IMR-90 (cell line): ENCODE data around the gene C16orf87. TPM values are rescaled to one million over a fixed set of nuclear protein-coding genes. Genes with fewer than 3 reads are reported as not detected.

Source experiments
- ATAC-seq: fragments of 200-7000 bp; cut with Tn5 transposase; 2 replicates; pipeline ENCODE4 v1.9.1; 2020; ENCODE audit warnings: low read depth, mild to moderate bottlenecking, moderate library complexity
- Bru-seq: library from RNA; stranded (reverse); fragments of 400-500 nt; gene quantifications from one replicate; lab custom pipeline; 2021; lab: Mats Ljungman, UMichigan
- BruChase-seq, 2 experiments: library from RNA; stranded (reverse); fragments of 400-500 nt; gene quantifications; one replicate each; lab custom pipeline; 2021; lab: Mats Ljungman, UMichigan
- BruUV-seq: library from RNA; stranded (reverse); fragments of 400-500 nt; replicated peaks from 2 replicates; lab custom pipeline; 2021; lab: Mats Ljungman, UMichigan
- CTCF ChIA-PET: fragments of 300-600 bp; formaldehyde crosslinking; extraction: SDS; loops from one replicate; lab custom pipeline; 2021; ENCODE audit warnings: antibody characterized with exemption; lab: Yijun Ruan, JAX
- POLR2A ChIA-PET: fragments of 300-600 bp; sonication (Branson Sonifier 250); formaldehyde crosslinking; loops from one replicate; lab custom pipeline; 2022; ENCODE audit warnings: antibody characterized with exemption; ENCODE audit not compliant: unreplicated experiment; lab: Charles Lee
- DNase-seq: peaks from one replicate; pipeline ENCODE4 v3.0.0; 2013
- H2AFZ ChIP-seq: replicated peaks from 2 replicates; pipeline ENCODE3; 2013; ENCODE audit warnings: low read length, mild to moderate bottlenecking; ENCODE audit not compliant: poor library complexity
- H2AK5ac ChIP-seq: 2 replicates; pipeline ENCODE4 v1.6.1; 2013; ENCODE audit warnings: low read depth, low read length, inconsistent platforms
- H2AK9ac ChIP-seq: replicated peaks from 2 replicates; pipeline ENCODE3; 2013; ENCODE audit warnings: mild to moderate bottlenecking, low read depth, low read length, moderate library complexity; ENCODE audit not compliant: poor library complexity
- H2BK120ac ChIP-seq: 2 replicates; pipeline ENCODE4 v1.6.1; 2013; ENCODE audit warnings: low read depth, low read length, inconsistent platforms
- H2BK15ac ChIP-seq: 3 replicates; pipeline ENCODE4 v1.6.1; 2013; ENCODE audit warnings: low read depth, low read length, inconsistent platforms
- H2BK20ac ChIP-seq: 2 replicates; pipeline ENCODE4 v1.6.1; 2013; ENCODE audit warnings: low read depth, mild to moderate bottlenecking, inconsistent platforms, low read length, moderate library complexity
- H2BK5ac ChIP-seq: 2 replicates; pipeline ENCODE4 v1.6.1; 2013; ENCODE audit warnings: mild to moderate bottlenecking, low read depth, low read length, inconsistent platforms; ENCODE audit not compliant: poor library complexity, severe bottlenecking
- H3K14ac ChIP-seq: replicated peaks from 2 replicates; pipeline ENCODE4 v1.6.1; 2013; ENCODE audit warnings: low read depth, low read length, inconsistent platforms
- H3K18ac ChIP-seq: 2 replicates; pipeline ENCODE4 v1.6.1; 2013; ENCODE audit warnings: low read depth, low read length, control low read depth
- H3K23ac ChIP-seq: 2 replicates; pipeline ENCODE4 v1.6.1; 2013; ENCODE audit warnings: low read depth, low read length, inconsistent platforms
- H3K27ac ChIP-seq: 2 replicates; pipeline ENCODE4 v1.5.1; 2013; ENCODE audit warnings: mild to moderate bottlenecking, control low read depth, low read length; ENCODE audit not compliant: insufficient read depth
- H3K27me3 ChIP-seq: 2 replicates; pipeline ENCODE4 v1.6.1; 2013; ENCODE audit warnings: low read length; ENCODE audit not compliant: control insufficient read depth, insufficient read depth
- H3K36me3 ChIP-seq: 2 replicates; pipeline ENCODE4 v1.6.1; 2013; ENCODE audit warnings: low read length, mixed read lengths; ENCODE audit not compliant: control insufficient read depth, insufficient read depth
- H3K4ac ChIP-seq: 2 replicates; pipeline ENCODE4 v1.6.1; 2013; ENCODE audit warnings: low read depth, low read length, inconsistent platforms
- H3K4me1 ChIP-seq: 2 replicates; pipeline ENCODE4 v1.6.1; 2013; ENCODE audit warnings: low read length, mixed read lengths; ENCODE audit not compliant: control insufficient read depth, insufficient read depth
- H3K4me2 ChIP-seq: 2 replicates; pipeline ENCODE4 v1.6.1; 2013; ENCODE audit warnings: low read depth, mild to moderate bottlenecking, control low read depth, low read length, moderate library complexity
- H3K4me3 ChIP-seq: 2 replicates; pipeline ENCODE4 v1.5.1; 2013; ENCODE audit warnings: low read depth, mild to moderate bottlenecking, control low read depth, low read length, moderate library complexity; ENCODE audit not compliant: insufficient read depth
- H3K56ac ChIP-seq: 2 replicates; pipeline ENCODE4 v1.6.1; 2013; ENCODE audit warnings: low read length, inconsistent platforms; ENCODE audit not compliant: insufficient read depth; ENCODE audit errors: extremely low read depth
- H3K79me1 ChIP-seq, 2 experiments: 2 replicates each; pipeline ENCODE4 v1.6.1; 2013; ENCODE audit warnings: low read length in 2 of 2, inconsistent platforms in 1 of 2, low read depth in 1 of 2
- H3K9ac ChIP-seq: 2 replicates; pipeline ENCODE4 v1.6.1; 2013; ENCODE audit warnings: low read depth, low read length, control low read depth
- H3K9me1 ChIP-seq: 2 replicates; pipeline ENCODE4 v1.6.1; 2013; ENCODE audit warnings: low read length, inconsistent platforms; ENCODE audit not compliant: insufficient read depth
- H3K9me3 ChIP-seq: 2 replicates; pipeline ENCODE4 v1.6.1; 2013; ENCODE audit warnings: low read length; ENCODE audit not compliant: control insufficient read depth, insufficient read depth
- H4K20me1 ChIP-seq: 2 replicates; pipeline ENCODE4 v1.6.1; 2013; ENCODE audit warnings: low read length, inconsistent platforms; ENCODE audit not compliant: insufficient read depth
- H4K5ac ChIP-seq: 2 replicates; pipeline ENCODE4 v1.6.1; 2013; ENCODE audit warnings: mild to moderate bottlenecking, low read depth, low read length, control low read depth
- H4K8ac ChIP-seq, 2 experiments: 2 replicates each; pipeline ENCODE4 v1.6.1; 2013; ENCODE audit warnings: low read depth in 2 of 2, low read length in 2 of 2, control low read depth in 1 of 2, inconsistent platforms in 1 of 2
- H4K91ac ChIP-seq: 2 replicates; pipeline ENCODE4 v1.6.1; 2013; ENCODE audit warnings: low read depth, low read length, inconsistent platforms; ENCODE audit not compliant: insufficient read depth
- BHLHE40 ChIP-seq: fragments of 150-350 bp; IDR thresholded peaks from 2 replicates; pipeline ENCODE4 v1.6.1; 2016; ENCODE audit warnings: mild to moderate bottlenecking, low read depth, low read length
- CEBPB ChIP-seq: IDR thresholded peaks from 2 replicates; pipeline ENCODE4 v1.6.1; 2012; ENCODE audit warnings: low read depth, low read length, improper control_type of control experiment
- CHD1 ChIP-seq: IDR thresholded peaks from 2 replicates; pipeline ENCODE4 v1.6.1; 2012; ENCODE audit warnings: low read depth, low read length, improper control_type of control experiment
- CTCF ChIP-seq: conservative IDR thresholded peaks from 2 replicates; pipeline ENCODE4 v1.5.1; 2012; ENCODE audit warnings: mild to moderate bottlenecking, low read depth, low read length, improper control_type of control experiment
- FOS ChIP-seq: fragments of 150-350 bp; IDR thresholded peaks from 2 replicates; pipeline ENCODE4 v1.6.1; 2016; ENCODE audit warnings: low read depth, low read length
- MAFK ChIP-seq: IDR thresholded peaks from 2 replicates; pipeline ENCODE4 v1.6.1; 2012; ENCODE audit warnings: low read depth, low read length, improper control_type of control experiment
- MAZ ChIP-seq: IDR thresholded peaks from 2 replicates; pipeline ENCODE4 v1.6.1; 2012; ENCODE audit warnings: low read depth, mild to moderate bottlenecking, low read length, improper control_type of control experiment, moderate library complexity, borderline replicate concordance
- POLR2A ChIP-seq: IDR thresholded peaks from 2 replicates; pipeline ENCODE4 v1.6.1; 2012; ENCODE audit warnings: mild to moderate bottlenecking, low read depth, low read length
- RAD21 ChIP-seq: IDR thresholded peaks from 2 replicates; pipeline ENCODE4 v1.6.1; 2012; ENCODE audit warnings: low read length, improper control_type of control experiment
- RCOR1 ChIP-seq: IDR thresholded peaks from 2 replicates; pipeline ENCODE4 v1.6.1; 2012; ENCODE audit warnings: mild to moderate bottlenecking, low read length, improper control_type of control experiment; ENCODE audit not compliant: insufficient replicate concordance
- RFX5 ChIP-seq: IDR thresholded peaks from 2 replicates; pipeline ENCODE4 v1.8.0; 2012; ENCODE audit warnings: low read depth, mild to moderate bottlenecking, low read length, moderate library complexity
- USF2 ChIP-seq: fragments of 150-350 bp; IDR thresholded peaks from 2 replicates; pipeline ENCODE4 v1.6.1; 2017; ENCODE audit warnings: mild to moderate bottlenecking, antibody characterized with exemption, low read length, low read depth
- WGBS, 2 experiments: methylation state at CpG; one replicate each; pipeline versions ENCODE4 v1.1.5 to v1.1.7; 2013; ENCODE audit warnings: missing lambda C conversion rate in 2 of 2; ENCODE audit not compliant: insufficient read length in 1 of 2; ENCODE audit errors: extremely low coverage in 2 of 2; 5-methylcytosine and 5-hydroxymethylcytosine counted together
- dilution Hi-C: fragments of 300-500 bp; cut with HindIII; formaldehyde crosslinking; loops from one replicate; pipeline ENCODE4 v1.14.3; 2018; ENCODE audit warnings: low sequenced_read_pairs; ENCODE audit not compliant: unreplicated experiment
- in situ Hi-C: fragments of 300-500 bp; cut with MboI; formaldehyde crosslinking; loops from 3 replicates; pipeline ENCODE4 v1.14.3; 2019; ENCODE audit warnings: low sequenced_read_pairs, inconsistent platforms, mixed read lengths
- intact Hi-C: fragments of 100-400 bp; cut with micrococcal nuclease; formaldehyde crosslinking; loops from 2 replicates; pipeline ENCODE4 v1.10.0; 2022
- long read RNA-seq: library from polyadenylated mRNA; unstranded; transcript quantifications from one replicate; pipeline ENCODE4 v2.0.0, GENCODE V29; 2021; ENCODE audit not compliant: unreplicated experiment
- polyA plus RNA-seq, 3 experiments: library from polyadenylated mRNA; depleted of rRNA; stranded (reverse); fragments of >200 nt; gene quantifications; 2 replicates each; pipeline ENCODE4 v1.2.3, GENCODE V29; 2012; ENCODE audit warnings: low replicate concordance in 1 of 3
- total RNA-seq: library from RNA; depleted of rRNA; stranded (reverse); fragments of >200 nt; gene quantifications from 2 replicates; pipeline ENCODE4 v1.2.3, GENCODE V29; 2012; rRNA removed

The C16orf87 gene
- 6.3 and 16.4 TPM in 2 replicates for total RNA-seq
- polyA plus RNA-seq (2012; rRNA removed): 6.2 and 8.1 TPM in 2 replicates
- 1.0 and 1.2 TPM in 2 replicates for polyA plus RNA-seq (2012; cell fraction: cytosol; rRNA removed)
- polyA plus RNA-seq (2012; cell fraction: nucleus; rRNA removed; ENCODE audit: low replicate concordance): 0.32 and 2.2 TPM in 2 replicates
- Bru-seq, nascent RNA: percentile 95 among the genes with signal in this experiment
- BruChase-seq, experiment 1, labeled RNA remaining after a 6-hour chase: percentile 88 among the genes with signal in this experiment
- percentile 89 among the genes with signal in this experiment for BruChase-seq, experiment 2, labeled RNA remaining after a 2-hour chase
- long read RNA-seq, full-length matches to known transcripts: 41 of 49 reads
- long read RNA-seq, partial matches to known transcripts: 3 of 49 reads
- long read RNA-seq, other reads (novel, unspliced or antisense): 5 of 49 reads

GRCh38 chr16:46830902-46831647 lies at the start of gene C16orf87:
C16orf87 (minus strand) TSS chr16:46831180; CDS start chr16:46831149, 31 bp downstream.
- Histone ChIP-seq H2AK9ac (peak within 1 kb of the TSS; percentile 99), H3K4ac (peak within 1 kb of the TSS; percentile 87), H3K56ac (peak within 1 kb of the TSS; percentile 95), H3K4me3 (peak within 1 kb of the TSS; percentile 98), H2BK15ac (peak within 1 kb of the TSS; percentile 38; the same call in 2 of the 3 replicates), H2BK120ac (peak within 1 kb of the TSS; percentile 49), H3K36me3 (no peaks in the 10 kb centered on the region), H3K27ac (peak within 1 kb of the TSS; percentile 94), H3K23ac (peak within 1 kb of the TSS; percentile 92), H3K27me3 (no peaks in the 10 kb centered on the region), H4K5ac (peak within 1 kb of the TSS; percentile 97), H3K79me1 (no peaks in the 10 kb centered on the region; a peak in 1 of 4 replicates), H3K4me1 (peaks cover 4% of the 10 kb centered on the region; the same call in 1 of the 2 replicates), H4K91ac (peak within 1 kb of the TSS; percentile 87), H3K9me3 (no peaks in the 10 kb centered on the region), H2AK5ac (peak within 1 kb of the TSS; percentile 91), H3K9ac (peak within 1 kb of the TSS; percentile 100), H3K9me1 (no peaks in the 10 kb centered on the region), H3K18ac (peak within 1 kb of the TSS; percentile 90), H2BK20ac (peak within 1 kb of the TSS; percentile 75; the same call in 1 of the 2 replicates), H3K4me2 (peak within 1 kb of the TSS; percentile 97), H2BK5ac (peak within 1 kb of the TSS; percentile 96), H2AFZ (peak within 1 kb of the TSS; percentile 95), H4K8ac (peak within 1 kb of the TSS; percentile 21 to 89), H4K20me1 (no peaks in the 10 kb centered on the region), H3K14ac (peak within 1 kb of the TSS; percentile 93)
- DNase-seq: peak; percentile 92
- 0% methylated on average over 32 of the region's 94 CpGs; no CpG with 5 or more reads in 1 of the 2 experiments for WGBS, 2 experiments
- intact Hi-C loops (loop anchor here (2.0 kb wide), 1 partner anchor 140 kb away; no protein-coding TSS in a partner anchor), in situ Hi-C loops (no loop called here), dilution Hi-C loops (no loop called here)
- peak; percentile 95 for ATAC-seq
- no TSS peak for BruUV-seq
- ChIA-PET CTCF (interaction anchor here (0.5 to 1.0 kb wide), 3 partner anchors 12 to 188 kb away, joined by 3 to 7 read pairs (median 5); no protein-coding TSS in a partner anchor), POLR2A (no interaction called here)
- no peak for TF ChIP-seq CTCF
- no peak for TF ChIP-seq CHD1
- peak; percentile 31; the same call in 1 of the 2 replicates for TF ChIP-seq USF2
- peak; percentile 61 for TF ChIP-seq POLR2A
- TF ChIP-seq RFX5: no peak
- TF ChIP-seq CEBPB: no peak
- TF ChIP-seq RCOR1: peak; percentile 2
- TF ChIP-seq MAFK: no peak
- peak; percentile 66 for TF ChIP-seq BHLHE40
- TF ChIP-seq MAZ: peak; percentile 80
- TF ChIP-seq FOS: no peak
- TF ChIP-seq RAD21: no peak
